GM19463 (cell line): ENCODE data around the gene GSTCD.
"Not testable (repeated sequence)": the region's sequence is repeated elsewhere in the genome, so short reads cannot be mapped to it uniquely, and the experiment has no call there.

ENCODE experiments used
- ATAC-seq: cut with Tn5 transposase; IDR thresholded peaks from one replicate; pipeline ENCODE4 v1.9.1; 2021; ENCODE audit warnings: mild to moderate bottlenecking, moderate library complexity; ENCODE audit not compliant: unreplicated experiment

GSTCD gene

DNA sequence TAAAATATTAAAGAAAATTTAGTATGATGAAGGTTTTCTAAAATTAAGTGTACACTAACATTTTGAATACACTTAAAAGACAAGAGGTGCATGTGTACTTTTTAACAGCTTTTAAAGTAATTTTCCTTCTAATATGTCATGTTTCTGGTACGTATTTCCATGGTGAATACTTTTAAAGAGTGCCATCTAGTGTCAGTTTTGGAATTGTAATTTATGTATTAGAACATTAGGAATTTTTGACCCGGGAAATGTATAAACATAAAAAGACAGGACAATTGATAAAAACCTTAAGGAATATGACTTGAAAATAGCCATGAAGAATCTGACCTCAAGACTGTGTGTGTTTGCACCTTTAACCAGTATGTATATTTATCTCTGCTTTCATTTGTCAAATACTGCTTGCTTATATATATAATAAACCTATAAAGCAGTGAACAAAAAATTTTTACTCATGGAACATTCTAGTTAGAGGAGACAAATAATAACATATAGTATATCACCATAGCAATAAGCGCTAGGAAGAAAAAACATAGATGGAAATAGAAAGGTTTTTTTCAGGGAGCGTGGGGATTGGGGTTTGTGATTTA is 7.2 kb downstream of the GSTCD start:
- no peak for ATAC-seq

DNA sequence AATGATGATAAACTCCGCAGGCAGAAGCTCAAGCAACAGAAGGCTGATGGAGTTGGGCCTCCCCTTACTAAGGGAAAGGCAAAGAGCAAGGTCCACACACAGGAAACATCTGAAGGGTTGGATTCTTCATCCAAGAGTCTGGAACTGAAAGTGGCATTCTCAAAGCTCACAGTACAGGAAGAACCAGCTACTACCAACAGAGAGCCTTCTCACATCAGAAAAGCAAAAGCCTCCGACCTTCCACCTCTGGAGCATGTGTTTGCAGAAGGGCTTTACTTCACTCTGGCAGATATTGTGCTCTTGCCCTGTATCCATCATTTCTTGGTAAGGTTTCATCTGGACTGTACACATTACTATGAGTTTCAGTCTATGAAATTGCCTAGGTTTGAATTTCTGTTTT is 10.6 kb downstream of the GSTCD start:
- ATAC-seq, result no peak

GRCh38 chr4:105725623-105726022 is 17.0 kb downstream of the GSTCD start:
- ATAC-seq, result no peak

DNA sequence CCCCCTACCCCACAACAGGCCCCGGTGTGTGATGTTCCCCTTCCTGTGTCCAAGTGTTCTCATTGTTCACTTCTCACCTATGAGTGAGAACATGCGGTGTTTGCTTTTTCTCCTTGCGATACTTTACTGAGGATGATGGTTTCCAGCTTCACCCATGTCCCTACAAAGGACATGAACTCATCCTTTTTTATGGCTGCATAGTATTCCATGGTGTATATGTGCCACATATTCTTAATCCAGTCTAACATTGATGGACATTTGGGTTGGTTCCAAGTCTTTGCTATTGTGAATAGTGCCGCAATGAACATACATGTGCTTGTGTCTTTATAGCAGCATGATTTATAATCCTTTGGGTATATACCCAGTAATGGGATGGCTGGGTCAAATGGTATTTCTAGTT is 21.3 kb downstream of the GSTCD start:
- not testable (repeated sequence) for ATAC-seq

- not testable (repeated sequence) for ATAC-seq
These were observed 26.6 kb downstream of the GSTCD start for GRCh38 chr4:105735217-105735616.

DNA sequence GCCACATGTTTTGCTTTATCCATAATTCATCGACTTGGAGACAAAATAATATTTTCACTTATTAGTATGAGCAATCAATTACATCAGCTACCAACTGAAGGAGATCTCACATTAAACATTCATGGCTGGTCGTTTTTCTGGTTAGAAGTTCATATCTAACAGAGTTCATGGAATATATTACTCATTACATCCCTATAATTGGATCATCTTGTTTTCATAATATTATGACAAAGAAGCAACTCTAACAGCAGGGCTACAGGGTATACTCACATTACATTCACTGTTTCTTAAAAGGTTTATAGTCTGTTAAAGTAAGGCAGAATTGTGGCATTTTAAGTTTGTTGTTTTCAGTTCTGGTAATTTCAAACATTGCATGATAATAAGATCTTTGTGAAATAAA is 33.0 kb downstream of the GSTCD start:
- ATAC-seq, result no peak

DNA sequence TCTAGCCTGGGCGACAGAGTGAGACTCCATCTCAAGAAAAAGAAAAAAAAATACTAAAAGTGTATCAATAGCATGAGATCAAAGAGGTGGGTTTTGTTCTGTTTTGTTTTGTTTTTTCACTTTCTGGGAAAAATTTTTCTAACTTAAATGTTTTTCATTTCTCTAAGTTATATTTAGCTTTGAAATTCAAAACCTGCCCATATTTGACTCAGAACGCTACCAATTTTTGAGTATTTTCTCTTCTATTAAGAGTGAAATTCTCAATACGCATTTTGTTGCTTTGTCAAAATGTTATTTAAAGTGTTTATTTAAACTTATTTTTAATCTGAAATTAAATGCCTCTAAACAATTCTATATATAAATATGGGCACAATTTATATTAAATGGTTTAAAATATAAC is 39.6 kb downstream of the GSTCD start:
- no peak for ATAC-seq

- ATAC-seq, result no peak
These were observed 43.2 kb downstream of the GSTCD start for GRCh38 chr4:105751718-105752299.

- ATAC-seq, result no peak
These were observed 44.8 kb downstream of the GSTCD start for GRCh38 chr4:105753361-105753760.

GRCh38 chr4:105755375-105755774 is 46.8 kb downstream of the GSTCD start:
- ATAC-seq, result no peak

GRCh38 chr4:105758958-105759357 is 50.4 kb downstream of the GSTCD start:
- ATAC-seq, result no peak

DNA sequence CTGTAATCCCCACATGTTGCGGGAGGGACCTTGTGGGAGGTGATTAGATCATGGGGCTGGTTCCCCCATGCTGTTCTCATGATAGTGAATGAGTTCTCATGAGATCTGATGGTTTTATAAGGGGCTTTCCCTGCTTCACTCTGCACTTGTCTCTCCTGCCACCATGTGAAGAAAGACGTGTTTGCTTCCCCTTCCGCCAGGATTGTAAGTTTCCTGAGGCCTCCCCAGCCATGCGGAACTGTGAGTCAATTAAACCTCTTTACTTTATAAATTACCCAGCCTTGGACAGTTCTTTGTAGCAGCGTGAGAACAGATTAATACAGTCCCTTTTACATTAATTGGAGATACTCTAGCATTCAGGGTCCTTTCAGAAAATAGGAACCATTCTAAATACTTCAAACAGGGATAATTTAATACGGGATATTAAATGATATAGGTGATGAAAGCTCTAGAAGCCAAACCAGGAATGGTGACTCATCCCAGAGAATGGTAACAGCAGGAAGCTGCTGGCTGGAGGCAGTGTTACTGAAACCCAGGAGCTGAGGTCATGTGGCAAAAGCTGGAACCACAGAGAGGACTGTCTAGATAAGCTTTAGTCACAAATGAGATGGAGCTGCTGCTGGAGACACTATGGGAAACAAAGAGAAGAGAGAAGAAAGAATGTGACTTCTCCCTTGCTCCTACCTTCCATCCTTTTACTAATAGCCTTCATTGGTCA is 57.3 kb downstream of the GSTCD start:
- ATAC-seq, result no peak

GRCh38 chr4:105767579-105767978 is 59.0 kb downstream of the GSTCD start:
- no peak for ATAC-seq

- not testable (repeated sequence) for ATAC-seq
These were observed 61.9 kb downstream of the GSTCD start for GRCh38 chr4:105770524-105770923.

- not testable (repeated sequence) for ATAC-seq
These were observed 63.5 kb downstream of the GSTCD start for GRCh38 chr4:105772065-105772464.

- not testable (repeated sequence) for ATAC-seq
These were observed 67.3 kb downstream of the GSTCD start for GRCh38 chr4:105775760-105776415.

- ATAC-seq, result no peak
These were observed 71.6 kb downstream of the GSTCD start for GRCh38 chr4:105780176-105780575.

DNA sequence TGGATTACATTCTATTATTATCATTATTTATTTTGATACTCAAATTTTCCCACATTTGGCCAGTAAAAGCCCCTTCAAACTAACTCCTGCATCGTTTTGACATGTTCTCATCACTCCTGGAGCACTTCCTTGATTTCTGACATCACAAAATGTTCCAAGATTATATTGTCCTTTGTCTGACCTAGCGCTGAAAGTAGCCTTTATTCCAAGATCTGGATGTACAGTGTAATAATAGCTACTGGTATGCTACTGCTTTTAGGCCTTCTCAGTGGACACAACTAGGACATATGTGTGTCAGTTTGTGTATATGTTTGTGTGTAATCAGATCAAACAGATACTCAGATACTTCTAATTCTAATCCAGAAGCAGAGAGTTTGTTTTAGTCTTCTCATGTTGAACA is 76.2 kb downstream of the GSTCD start:
- no peak for ATAC-seq

DNA sequence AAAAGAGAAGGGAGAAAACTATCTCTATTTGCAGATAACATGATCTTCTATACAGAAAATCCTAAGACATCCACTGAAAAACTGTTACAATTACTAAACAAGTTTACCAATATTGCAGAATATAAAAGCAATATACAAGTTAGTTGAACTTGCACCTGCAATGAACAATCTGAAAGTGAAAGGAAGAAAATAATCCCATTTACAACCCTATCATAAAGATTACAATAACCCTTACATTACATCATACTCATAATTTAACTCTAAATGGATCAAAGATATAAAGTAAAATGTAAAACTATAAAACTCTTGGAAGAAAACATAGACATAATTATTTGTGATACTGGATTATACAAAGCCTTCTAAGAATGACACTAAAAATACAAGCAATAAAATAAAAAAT is 77.2 kb downstream of the GSTCD start:
- no peak for ATAC-seq

DNA sequence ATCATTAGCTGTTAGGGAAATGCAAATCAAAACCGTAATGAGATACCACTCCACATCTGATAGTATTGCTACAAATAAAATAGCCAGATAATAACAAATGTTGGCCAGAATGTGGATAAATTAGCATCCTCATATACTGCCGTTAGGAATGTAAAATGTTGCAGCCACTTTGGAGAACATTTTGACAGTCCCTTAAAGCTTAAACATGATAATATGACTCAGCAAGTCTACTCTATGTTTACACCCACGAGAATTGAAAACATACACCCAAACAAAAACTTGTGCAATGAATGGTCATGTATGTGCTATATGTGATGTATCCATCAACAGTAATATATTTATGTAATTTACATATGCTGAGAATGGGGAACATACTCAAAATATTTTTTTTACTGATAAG is 78.2 kb downstream of the GSTCD start:
- no peak for ATAC-seq

DNA sequence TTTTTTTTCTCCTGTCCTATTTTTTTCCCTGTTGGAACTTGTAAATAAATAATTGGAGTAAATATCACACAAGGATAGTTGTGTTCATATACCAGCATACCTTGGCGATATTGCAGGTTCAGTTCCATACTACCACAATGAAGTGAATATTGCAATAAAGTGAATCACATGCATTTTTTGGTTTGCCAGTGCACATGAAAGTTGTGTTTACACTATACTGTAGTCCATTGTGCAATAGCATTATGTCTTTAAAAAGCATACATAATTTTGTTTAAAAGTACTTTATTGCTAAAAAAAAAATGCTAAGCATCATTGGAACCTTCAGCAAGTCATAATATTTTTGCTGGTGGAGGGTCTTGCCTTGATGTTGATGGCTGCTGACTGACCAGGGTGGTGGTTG is 88.6 kb downstream of the GSTCD start:
- ATAC-seq, result no peak
